Iris pigment epithelial cell (primary cell): ENCODE measurements around the gene KSR2.
A peak's percentile ranks its signal among the peaks of the same experiment; 100 is the strongest.
"Not testable (repeated sequence)": the region's sequence is repeated elsewhere in the genome, so short reads cannot be mapped to it uniquely, and the experiment has no call there.

Source experiments
- DNase-seq: peaks from one replicate; pipeline ENCODE4 v3.0.0-alpha.2; 2011; ENCODE audit warnings: low read depth

KSR2 gene

GRCh38 chr12:117890644-117891043, 78.1 kb downstream of the KSR2 start:
- no peak for DNase-seq

GRCh38 chr12:117890137-117890536, 78.7 kb downstream of the KSR2 start:
- no peak for DNase-seq

- DNase-seq: no peak
Measured at GRCh38 chr12:117889098-117889497, 79.7 kb downstream of the KSR2 start.

- no peak for DNase-seq
Measured at GRCh38 chr12:117885211-117885610, 83.6 kb downstream of the KSR2 start.

GRCh38 chr12:117884161-117884560, 84.6 kb downstream of the KSR2 start:
- no peak for DNase-seq

- DNase-seq: no peak
Measured at GRCh38 chr12:117882603-117883184, 86.1 kb downstream of the KSR2 start.

GRCh38 chr12:117882181-117882580, 86.6 kb downstream of the KSR2 start:
- DNase-seq: no peak

- no peak for DNase-seq
Measured at GRCh38 chr12:117881517-117881916, 87.3 kb downstream of the KSR2 start.

GRCh38 chr12:117878605-117879004, 90.2 kb downstream of the KSR2 start:
- no peak for DNase-seq

GRCh38 chr12:117876436-117876816, 92.4 kb downstream of the KSR2 start:
- no peak for DNase-seq

- peak; percentile 37 for DNase-seq
Measured at GRCh38 chr12:117875744-117876435, 92.9 kb downstream of the KSR2 start.

GRCh38 chr12:117874842-117875434, 93.9 kb downstream of the KSR2 start:
- DNase-seq: peak; percentile 52

GRCh38 chr12:117874198-117874597, 94.6 kb downstream of the KSR2 start:
- not testable (repeated sequence) for DNase-seq

GRCh38 chr12:117872546-117873169, 96.1 kb downstream of the KSR2 start:
- no peak for DNase-seq

GRCh38 chr12:117869551-117869950, 99.2 kb downstream of the KSR2 start:
- no peak for DNase-seq

GRCh38 chr12:117867348-117867747, 101.4 kb downstream of the KSR2 start:
- no peak for DNase-seq

GRCh38 chr12:117865505-117865904, 103.3 kb downstream of the KSR2 start:
- no peak for DNase-seq

GRCh38 chr12:117863002-117863709, 105.6 kb downstream of the KSR2 start:
- DNase-seq: peak; percentile 11

GRCh38 chr12:117861691-117862090, 107.1 kb downstream of the KSR2 start:
- no peak for DNase-seq

GRCh38 chr12:117860787-117861290, 108.0 kb downstream of the KSR2 start:
- DNase-seq: not testable (repeated sequence)

- DNase-seq: no peak
Measured at GRCh38 chr12:117860111-117860510, 108.7 kb downstream of the KSR2 start.
